WTC11 (cell line): ENCODE measurements around the gene SELL.
"Not testable (repeated sequence)": the region's sequence is repeated elsewhere in the genome, so short reads cannot be mapped to it uniquely, and the experiment has no call there.

ENCODE experiments used
- CBFB ChIP-seq: sonication (generic); formaldehyde crosslinking; IDR thresholded peaks from 2 replicates; pipeline ENCODE4 v1.8.1; 2022; ENCODE audit warnings: mild to moderate bottlenecking, low read depth, missing genetic modification reagents
- CTCF ChIP-seq: fragments of 200-600 bp; IDR thresholded peaks from 2 replicates; pipeline ENCODE4 v1.8.0; 2022; ENCODE audit warnings: antibody characterized with exemption
- EMX1 ChIP-seq: fragments of 250-450 bp; sonication (Bioruptor Pico); IDR thresholded peaks from 2 replicates; pipeline ENCODE4 v1.8.0; 2021; ENCODE audit warnings: mild to moderate bottlenecking
- ESRRA ChIP-seq: sonication (generic); formaldehyde crosslinking; IDR thresholded peaks from 2 replicates; pipeline ENCODE4 v1.8.1; 2022; ENCODE audit warnings: mild to moderate bottlenecking, missing genetic modification reagents, borderline replicate concordance
- HMGXB4 ChIP-seq: sonication (generic); formaldehyde crosslinking; IDR thresholded peaks from 2 replicates; pipeline ENCODE4 v1.8.1; 2023; ENCODE audit warnings: mild to moderate bottlenecking, moderate library complexity, missing genetic modification reagents
- PRDM15 ChIP-seq: sonication (generic); formaldehyde crosslinking; IDR thresholded peaks from 2 replicates; pipeline ENCODE4 v1.8.0; 2022; ENCODE audit warnings: missing genetic modification reagents
- SP1 ChIP-seq: sonication (generic); formaldehyde crosslinking; conservative IDR thresholded peaks from 2 replicates; pipeline ENCODE4 v1.8.1; 2022; ENCODE audit warnings: missing genetic modification reagents
- TCF7 ChIP-seq: sonication (generic); formaldehyde crosslinking; IDR thresholded peaks from 2 replicates; pipeline ENCODE4 v1.8.0; 2022; ENCODE audit warnings: mild to moderate bottlenecking, low read depth, missing genetic modification reagents, moderate library complexity
- TEAD4 ChIP-seq: sonication (generic); formaldehyde crosslinking; IDR thresholded peaks from 2 replicates; pipeline ENCODE4 v1.8.0; 2022; ENCODE audit warnings: mild to moderate bottlenecking, missing genetic modification reagents
- ZMAT4 ChIP-seq: fragments of 250-450 bp; sonication (Bioruptor Pico); IDR thresholded peaks from 2 replicates; pipeline ENCODE4 v1.9.0; 2021; ENCODE audit warnings: mild to moderate bottlenecking
- ZNF121 ChIP-seq: sonication (generic); formaldehyde crosslinking; IDR thresholded peaks from 2 replicates; pipeline ENCODE4 v1.8.0; 2023; ENCODE audit warnings: missing genetic modification reagents
- TF ChIP-seq, protein P1 (sequence below): sonication (generic); formaldehyde crosslinking; IDR thresholded peaks from 2 replicates; pipeline ENCODE4 v1.8.1; 2022; ENCODE audit warnings: low read depth, missing genetic modification reagents, borderline replicate concordance
- TF ChIP-seq, protein P2 (sequence below): sonication (generic); formaldehyde crosslinking; IDR thresholded peaks from 2 replicates; pipeline ENCODE4 v1.8.1; 2023; ENCODE audit warnings: mild to moderate bottlenecking, missing genetic modification reagents, moderate library complexity

- not testable (repeated sequence) for TF ChIP-seq CTCF; TCF7 (CRISPR knock-in tag); CBFB (CRISPR knock-in tag); ZNF121 (CRISPR knock-in tag); HMGXB4; PRDM15; EMX1 (CRISPR knock-in tag); ESRRA (CRISPR knock-in tag); SP1; ZMAT4 (CRISPR knock-in tag); TEAD4 (CRISPR knock-in tag)
- TF ChIP-seq, protein P1, sequence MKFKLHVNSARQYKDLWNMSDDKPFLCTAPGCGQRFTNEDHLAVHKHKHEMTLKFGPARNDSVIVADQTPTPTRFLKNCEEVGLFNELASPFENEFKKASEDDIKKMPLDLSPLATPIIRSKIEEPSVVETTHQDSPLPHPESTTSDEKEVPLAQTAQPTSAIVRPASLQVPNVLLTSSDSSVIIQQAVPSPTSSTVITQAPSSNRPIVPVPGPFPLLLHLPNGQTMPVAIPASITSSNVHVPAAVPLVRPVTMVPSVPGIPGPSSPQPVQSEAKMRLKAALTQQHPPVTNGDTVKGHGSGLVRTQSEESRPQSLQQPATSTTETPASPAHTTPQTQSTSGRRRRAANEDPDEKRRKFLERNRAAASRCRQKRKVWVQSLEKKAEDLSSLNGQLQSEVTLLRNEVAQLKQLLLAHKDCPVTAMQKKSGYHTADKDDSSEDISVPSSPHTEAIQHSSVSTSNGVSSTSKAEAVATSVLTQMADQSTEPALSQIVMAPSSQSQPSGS (CRISPR knock-in tag) = not testable (repeated sequence)
- TF ChIP-seq, protein P2, sequence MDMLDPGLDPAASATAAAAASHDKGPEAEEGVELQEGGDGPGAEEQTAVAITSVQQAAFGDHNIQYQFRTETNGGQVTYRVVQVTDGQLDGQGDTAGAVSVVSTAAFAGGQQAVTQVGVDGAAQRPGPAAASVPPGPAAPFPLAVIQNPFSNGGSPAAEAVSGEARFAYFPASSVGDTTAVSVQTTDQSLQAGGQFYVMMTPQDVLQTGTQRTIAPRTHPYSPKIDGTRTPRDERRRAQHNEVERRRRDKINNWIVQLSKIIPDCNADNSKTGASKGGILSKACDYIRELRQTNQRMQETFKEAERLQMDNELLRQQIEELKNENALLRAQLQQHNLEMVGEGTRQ (CRISPR knock-in tag) = not testable (repeated sequence)
Measured at GRCh38 chr1:169667227-169667639, 44.2 kb downstream of the SELL start.
